Measurements from ENCODE around the gene IKZF3.
"Not testable (repeated sequence)": the region's sequence is repeated elsewhere in the genome, so short reads cannot be mapped to it uniquely, and the experiment has no call there.

The IKZF3 gene

GRCh38 chr17:39781031-39781860, 82.9 kb downstream of the IKZF3 start:
- DNase-seq (ENCODE audit: low spot score): no peak

- no peak for DNase-seq (ENCODE audit: low spot score)
These were observed 86.4 kb downstream of the IKZF3 start for GRCh38 chr17:39777534-39778365.

GRCh38 chr17:39776252-39776651, 87.9 kb downstream of the IKZF3 start:
- no peak for DNase-seq (ENCODE audit: low spot score)

- DNase-seq (ENCODE audit: low spot score): no peak
These were observed 89.1 kb downstream of the IKZF3 start for GRCh38 chr17:39775031-39775430.

GRCh38 chr17:39774047-39774446, 90.1 kb downstream of the IKZF3 start:
- DNase-seq (ENCODE audit: low spot score): no peak

GRCh38 chr17:39772987-39773934, 90.9 kb downstream of the IKZF3 start:
- no peak for DNase-seq (ENCODE audit: low spot score)

- DNase-seq (ENCODE audit: low spot score): no peak
These were observed 91.7 kb downstream of the IKZF3 start for GRCh38 chr17:39772415-39772814.

- no peak for DNase-seq (ENCODE audit: low spot score)
These were observed 94.0 kb downstream of the IKZF3 start for GRCh38 chr17:39769974-39770587.

- DNase-seq (ENCODE audit: low spot score): no peak
These were observed 97.0 kb downstream of the IKZF3 start for GRCh38 chr17:39767147-39767546.

GRCh38 chr17:39765766-39766165, 98.3 kb downstream of the IKZF3 start:
- no peak for DNase-seq (ENCODE audit: low spot score)

GRCh38 chr17:39765175-39765574, 98.9 kb downstream of the IKZF3 start:
- DNase-seq (ENCODE audit: low spot score): no peak

GRCh38 chr17:39764171-39764570, 99.9 kb downstream of the IKZF3 start:
- DNase-seq (ENCODE audit: low spot score): not testable (repeated sequence)

- peak; percentile 31 for DNase-seq (ENCODE audit: low spot score)
These were observed 100.9 kb downstream of the IKZF3 start for GRCh38 chr17:39763051-39763820.

GRCh38 chr17:39761861-39762496, 102.1 kb downstream of the IKZF3 start:
- no peak for DNase-seq (ENCODE audit: low spot score)

- DNase-seq (ENCODE audit: low spot score): no peak
These were observed 104.9 kb downstream of the IKZF3 start for GRCh38 chr17:39759204-39759603.

GRCh38 chr17:39757931-39758873, 105.9 kb downstream of the IKZF3 start:
- DNase-seq (ENCODE audit: low spot score): no peak

- no peak for DNase-seq (ENCODE audit: low spot score)
These were observed 106.9 kb downstream of the IKZF3 start for GRCh38 chr17:39757176-39757662.

GRCh38 chr17:39756380-39757079, 107.6 kb downstream of the IKZF3 start:
- DNase-seq (ENCODE audit: low spot score): no peak

Data from AG08395 (cell line).